ENCODE results near the gene ACTL7A.

Gene ACTL7A

DNA sequence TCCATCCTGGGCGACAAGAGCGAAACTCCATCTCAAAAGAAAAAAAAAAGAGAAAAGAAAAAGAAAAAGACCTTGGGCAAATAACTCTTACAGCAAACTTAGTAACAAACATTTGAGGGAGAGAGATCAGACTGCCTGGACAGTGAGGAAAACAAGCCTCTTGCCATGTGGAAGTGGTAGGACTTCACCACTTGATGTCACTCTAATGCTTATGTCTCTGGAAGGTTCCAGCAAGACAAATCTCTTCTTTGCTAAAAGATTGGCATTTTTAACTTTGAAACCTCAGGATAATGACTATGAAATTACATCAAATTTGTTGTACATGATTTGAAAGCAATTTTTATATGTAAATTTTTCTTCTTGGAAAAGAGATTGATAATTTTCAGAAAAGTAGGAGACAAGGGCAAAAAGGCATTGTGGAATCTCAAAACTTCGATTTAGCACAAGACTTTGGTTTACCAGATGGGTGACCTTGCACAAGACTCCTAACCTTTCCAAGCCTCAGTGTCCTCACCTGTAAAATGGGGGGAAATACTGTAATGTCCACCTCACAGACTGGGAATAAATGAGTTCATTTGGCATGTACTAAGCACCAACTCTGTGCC lies 11.7 kb upstream of the ACTL7A start:
- ATAC-seq (no peak), DNase-seq (no peak)

DNA sequence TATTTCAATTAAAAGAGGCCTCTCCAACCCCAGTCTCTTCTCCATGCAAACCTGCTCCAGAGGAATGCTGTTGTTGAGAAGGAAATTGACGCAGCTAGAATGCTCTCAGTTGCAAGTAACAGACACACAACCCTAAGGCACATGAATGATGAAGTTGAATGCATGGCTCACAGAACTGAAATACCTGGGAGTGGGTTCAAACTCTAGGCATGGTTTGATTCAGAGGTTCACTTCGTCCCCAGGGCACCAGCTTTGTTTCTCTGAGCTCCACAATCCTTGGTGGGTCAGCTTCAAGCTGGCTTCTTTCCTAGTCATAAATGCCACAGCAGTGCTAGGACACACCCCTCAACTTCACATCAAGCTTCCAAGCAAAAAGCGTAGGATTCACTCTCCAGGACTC lies 10.9 kb upstream of the ACTL7A start:
- no peak for DNase-seq
- ATAC-seq: no peak

GRCh38 chr9:108852079-108852478 lies 10.0 kb upstream of the ACTL7A start:
- DNase-seq: no peak
- no peak for ATAC-seq

DNA sequence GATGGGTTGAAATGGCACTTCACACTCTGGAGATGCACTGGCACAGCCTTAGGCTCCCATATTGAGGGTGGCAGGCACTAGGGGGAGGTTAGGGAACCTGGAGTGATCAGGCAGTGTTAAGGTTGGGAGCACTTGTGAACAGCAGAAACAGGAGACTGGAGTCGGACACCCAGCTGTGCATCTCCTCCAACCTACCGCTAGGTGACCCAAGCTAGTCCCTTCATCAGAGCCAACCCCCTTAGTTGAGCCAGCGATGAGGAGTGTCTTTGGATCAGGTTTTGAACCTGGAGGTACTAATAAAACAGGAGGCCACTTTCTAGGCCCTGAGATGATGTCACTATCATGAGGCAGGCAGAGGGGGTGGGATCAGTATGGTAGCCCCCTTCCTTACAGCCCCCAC lies 8.0 kb upstream of the ACTL7A start:
- ATAC-seq (no peak), DNase-seq (no peak)

DNA sequence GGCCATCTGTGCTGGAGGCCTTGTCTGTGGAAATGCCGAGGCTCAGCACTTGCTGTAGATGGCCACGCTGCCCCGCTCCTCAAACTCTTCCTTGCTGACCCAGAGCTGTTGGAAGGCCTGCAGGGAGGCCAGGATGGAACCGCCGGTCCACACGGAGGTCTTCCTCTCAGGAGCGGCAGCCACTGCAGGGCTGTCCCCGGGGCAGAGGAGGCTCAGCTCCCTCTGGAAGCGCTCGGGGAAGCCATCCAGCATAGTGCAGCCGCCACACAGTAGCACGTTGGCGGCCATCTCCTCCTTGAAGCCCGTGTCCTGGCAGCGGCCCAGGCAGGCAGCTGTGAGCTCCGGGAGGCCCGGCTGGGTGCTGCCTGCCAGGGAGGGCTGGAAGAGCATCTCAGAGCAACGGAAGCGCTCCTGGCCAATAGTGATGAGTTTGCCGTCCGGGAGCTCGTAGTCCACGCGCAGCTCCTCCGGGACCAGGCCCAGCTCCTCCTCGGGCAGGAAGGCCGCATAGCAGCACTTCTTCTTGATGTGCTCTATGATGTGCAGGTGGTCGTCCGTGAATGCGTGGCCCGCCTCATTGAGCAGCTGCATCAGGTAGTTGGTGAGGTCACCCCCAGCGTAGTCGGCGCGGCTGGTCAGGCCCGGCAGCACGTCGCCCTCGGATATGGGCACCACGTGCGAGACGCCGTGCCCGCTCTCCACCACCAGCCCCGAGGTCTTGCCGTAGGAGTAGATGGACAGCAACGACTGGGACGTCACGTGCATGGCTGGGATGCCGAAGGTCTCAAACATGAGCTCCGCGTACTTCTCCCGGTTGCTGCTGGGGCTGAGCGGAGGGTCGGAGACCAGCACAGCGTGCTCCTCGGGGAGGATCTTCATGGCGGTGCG lies 7.2 kb upstream of the ACTL7A start:
- ATAC-seq (no peak), DNase-seq (no peak)

DNA sequence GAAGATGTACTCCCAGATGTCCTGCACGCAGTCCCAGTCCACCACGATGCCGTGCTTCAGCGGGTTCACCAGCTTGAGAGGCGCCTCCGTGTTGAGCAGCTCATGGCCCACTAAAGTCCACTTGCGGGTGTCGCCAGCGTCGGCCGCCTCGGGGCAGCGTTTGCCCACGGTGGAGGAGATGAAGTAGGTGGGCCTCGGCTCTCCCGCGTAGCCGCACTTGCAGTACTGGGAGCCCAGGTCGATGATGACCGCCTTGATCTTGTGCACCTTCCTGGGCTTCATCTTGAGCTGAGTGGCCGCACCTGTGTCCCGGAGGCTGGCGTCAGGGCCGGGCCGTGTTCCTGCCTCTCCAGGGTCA lies 6.6 kb upstream of the ACTL7A start:
- ATAC-seq: no peak
- no peak for DNase-seq

GRCh38 chr9:108855888-108856287 lies 6.2 kb upstream of the ACTL7A start, which contains the start of gene ACTL7B:
TSS of gene ACTL7B (minus strand) at chr9:108855986. CDS start at chr9:108855930, 56 bp downstream.
- DNase-seq (no peak), ATAC-seq (no peak)

GRCh38 chr9:108857572-108857971 lies 4.5 kb upstream of the ACTL7A start:
- ATAC-seq (no peak), DNase-seq (no peak)

- no peak for DNase-seq
- peak; percentile 65 for ATAC-seq
These were observed 2.5 kb upstream of the ACTL7A start for GRCh38 chr9:108859459-108860114.

GRCh38 chr9:108860354-108860753 lies 1.7 kb upstream of the ACTL7A start:
- DNase-seq: no peak
- ATAC-seq: no peak

DNA sequence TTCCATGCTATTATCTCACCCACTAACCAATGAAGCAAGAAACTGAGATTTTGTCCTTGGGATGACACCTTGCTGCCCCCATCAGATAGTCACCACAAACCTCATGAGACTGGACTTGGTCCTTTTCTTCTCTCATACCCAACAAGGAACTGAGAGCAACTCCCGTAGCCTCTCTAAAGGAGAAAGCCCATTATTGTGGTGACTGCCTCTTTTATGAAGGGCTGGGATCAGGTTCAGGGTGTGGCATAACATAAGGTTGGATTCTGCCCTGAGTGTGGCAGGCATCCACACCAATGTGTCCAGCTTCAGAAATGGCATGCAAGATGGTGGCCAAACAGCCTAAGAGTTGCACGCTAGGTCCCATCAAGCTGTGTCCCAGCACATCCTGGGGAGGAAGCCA lies 1.3 kb upstream of the ACTL7A start:
- ATAC-seq (no peak), DNase-seq (no peak)

DNA sequence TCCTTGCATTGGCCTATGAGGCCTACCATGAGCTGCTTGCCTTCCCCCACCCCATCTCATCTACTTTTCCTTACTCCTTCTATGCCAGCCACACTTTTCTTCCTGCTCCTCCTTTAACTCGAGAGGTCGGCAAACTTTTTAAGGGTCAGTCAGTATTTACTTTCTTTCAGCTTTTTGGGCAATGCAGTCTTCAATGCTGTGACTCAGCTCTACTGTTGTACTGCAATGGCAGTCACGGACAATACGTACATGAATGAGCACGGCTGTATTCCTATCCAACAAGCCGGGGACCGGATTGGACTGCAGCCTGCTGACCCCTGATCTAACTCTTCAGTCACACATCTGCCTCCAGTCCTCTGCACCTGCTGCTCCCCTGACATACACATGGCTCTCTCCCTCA lies 602 bp upstream of the ACTL7A start:
- DNase-seq (no peak), ATAC-seq (no peak)

GRCh38 chr9:108863891-108864290 lies 1.8 kb downstream of the ACTL7A start:
- ATAC-seq (no peak), DNase-seq (no peak)

- DNase-seq (no peak), ATAC-seq (no peak)
These were observed 2.4 kb downstream of the ACTL7A start for GRCh38 chr9:108864446-108864845.

DNA sequence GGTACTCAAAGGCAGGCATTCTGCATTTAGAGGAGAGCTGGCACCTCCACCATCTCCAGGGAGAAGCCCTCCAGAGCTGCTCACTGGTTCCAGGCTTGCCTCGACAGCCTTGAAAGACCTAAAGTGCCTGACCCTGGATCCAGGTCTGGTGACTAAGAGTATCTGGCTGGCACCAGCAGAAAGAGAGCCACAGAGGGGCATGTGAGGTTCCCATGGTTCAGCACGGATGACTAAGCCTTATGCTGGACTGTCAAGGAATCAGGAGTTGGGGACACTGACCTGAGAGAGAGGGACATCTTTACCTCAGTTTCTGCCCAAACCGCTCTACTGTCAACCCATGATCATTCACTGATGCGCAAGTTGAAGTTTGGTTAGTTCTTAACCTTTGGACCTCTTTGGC lies 3.0 kb downstream of the ACTL7A start:
- DNase-seq (no peak), ATAC-seq (no peak)

- ATAC-seq (no peak), DNase-seq (no peak)
These were observed 3.9 kb downstream of the ACTL7A start for GRCh38 chr9:108866001-108866420.

DNA sequence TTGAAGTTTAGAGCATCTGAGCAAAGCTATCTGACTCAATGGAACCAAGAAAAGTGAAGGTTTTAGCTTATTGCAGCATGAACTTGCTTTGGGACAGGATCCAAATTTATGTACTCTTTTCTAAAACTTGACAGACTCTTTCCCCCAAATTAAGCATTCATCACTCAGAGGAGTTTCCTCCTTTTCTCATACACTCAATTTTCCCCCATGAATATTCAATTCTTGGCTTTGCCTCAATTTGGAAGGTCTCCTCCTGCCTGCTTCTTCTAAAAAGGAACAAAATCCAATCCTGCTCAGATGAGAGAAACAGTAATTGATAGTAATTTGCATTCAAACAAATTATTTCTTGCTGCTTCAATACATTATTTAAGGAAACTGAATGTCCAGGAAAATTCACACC lies 5.0 kb downstream of the ACTL7A start:
- DNase-seq: no peak
- ATAC-seq: no peak

DNA sequence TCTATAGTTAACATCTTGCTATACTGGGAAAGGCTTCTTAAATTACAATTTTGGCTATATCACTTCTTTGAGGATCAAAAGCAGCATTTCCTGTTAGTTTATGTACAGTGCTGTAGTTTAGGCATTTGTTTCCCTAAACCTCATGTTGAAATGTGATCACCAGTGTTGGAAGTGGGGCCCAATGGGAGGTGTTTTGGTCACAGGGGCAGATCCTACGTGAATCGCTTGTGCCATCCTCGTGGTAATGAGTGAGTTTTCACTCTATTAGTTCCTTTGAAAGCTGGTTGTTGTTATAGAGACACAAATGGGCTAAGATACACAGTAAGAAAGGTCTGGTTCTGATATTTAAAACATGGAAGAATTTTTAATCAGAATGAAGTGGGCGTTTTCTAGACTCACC lies 5.8 kb downstream of the ACTL7A start:
- DNase-seq: no peak
- no peak for ATAC-seq

DNA sequence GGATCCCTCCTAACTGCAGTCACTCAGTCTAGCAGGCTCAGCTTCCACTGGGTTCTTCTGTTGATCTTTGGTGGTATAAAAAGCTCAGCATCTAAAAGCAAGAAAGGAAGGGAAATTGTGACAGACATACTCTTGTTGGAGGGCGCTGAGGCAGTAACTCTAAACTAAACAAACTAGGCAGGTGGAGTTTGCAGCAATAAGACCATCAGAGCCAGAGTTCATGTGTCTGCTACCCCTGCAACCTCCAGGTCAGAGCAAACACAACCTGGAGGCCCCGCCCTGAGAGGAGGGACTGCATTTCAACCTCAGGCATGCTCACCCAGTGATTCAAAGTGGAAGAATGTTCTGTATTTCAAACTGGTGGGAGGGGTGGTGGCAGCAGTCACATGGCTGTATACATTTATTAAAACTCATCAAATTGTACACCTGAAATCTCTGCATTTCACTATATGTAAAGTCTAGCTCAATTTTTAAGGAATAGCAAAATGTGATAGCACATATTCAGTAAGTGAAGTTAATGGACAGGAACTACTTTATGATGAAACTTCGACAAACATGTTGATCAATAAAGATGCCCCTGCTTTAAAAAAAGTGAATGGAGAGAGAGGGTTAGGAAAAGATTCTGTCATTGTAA lies 7.1 kb downstream of the ACTL7A start:
- DNase-seq (no peak), ATAC-seq (no peak)

DNA sequence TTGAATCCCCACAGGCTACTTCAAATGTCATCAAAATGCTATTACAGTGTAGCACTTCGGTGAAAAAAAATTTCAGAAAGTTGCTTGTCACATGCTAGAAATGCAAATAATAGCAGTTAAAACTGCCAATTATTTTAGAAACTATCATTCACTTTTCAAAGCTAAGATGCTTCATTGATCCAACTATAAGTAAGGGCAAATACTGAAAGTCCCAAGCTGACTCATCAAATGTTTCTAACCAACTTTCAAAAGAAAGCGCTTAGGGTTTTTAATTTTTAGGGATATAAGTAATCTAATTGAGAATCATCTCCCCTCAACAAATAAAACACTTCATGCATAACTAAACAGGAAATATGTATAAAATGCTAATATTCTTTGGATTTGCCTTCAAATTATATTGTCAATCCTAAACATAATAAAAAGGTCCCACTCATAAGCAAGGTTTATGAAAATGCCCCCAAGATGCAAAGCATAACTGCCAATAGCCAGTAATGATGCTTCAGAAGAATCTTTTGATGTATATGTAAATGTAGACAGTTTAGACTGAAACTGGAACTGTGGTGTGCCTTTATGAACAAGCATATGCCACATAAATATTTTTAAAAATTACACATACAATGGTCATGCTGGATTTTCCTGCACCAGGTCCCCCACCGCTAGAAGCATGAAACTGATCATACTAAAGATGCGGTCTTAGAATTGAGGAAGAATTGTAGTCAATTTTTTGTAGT lies 12.2 kb downstream of the ACTL7A start:
- DNase-seq (no peak), ATAC-seq (no peak)

DNA sequence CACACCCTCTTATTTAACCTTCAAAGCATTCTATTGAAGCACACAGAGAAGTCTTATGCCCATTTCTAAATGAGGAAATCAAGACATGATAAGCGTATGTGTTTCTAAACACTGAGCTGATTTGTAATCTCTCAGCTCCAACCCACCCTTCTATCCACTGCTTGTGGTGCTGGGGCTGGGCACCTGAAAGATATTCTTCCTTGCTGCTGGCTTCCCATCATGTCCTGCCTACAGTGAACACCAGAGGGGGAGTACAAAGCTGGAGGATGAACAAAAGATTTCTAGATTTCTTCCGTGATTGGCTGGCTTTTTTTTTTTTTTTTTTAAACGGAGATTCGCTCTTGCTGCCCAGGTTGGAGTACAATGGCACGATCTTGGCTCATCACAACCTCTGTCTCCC lies 14.4 kb downstream of the ACTL7A start:
- ATAC-seq (no peak), DNase-seq (no peak)

DNA sequence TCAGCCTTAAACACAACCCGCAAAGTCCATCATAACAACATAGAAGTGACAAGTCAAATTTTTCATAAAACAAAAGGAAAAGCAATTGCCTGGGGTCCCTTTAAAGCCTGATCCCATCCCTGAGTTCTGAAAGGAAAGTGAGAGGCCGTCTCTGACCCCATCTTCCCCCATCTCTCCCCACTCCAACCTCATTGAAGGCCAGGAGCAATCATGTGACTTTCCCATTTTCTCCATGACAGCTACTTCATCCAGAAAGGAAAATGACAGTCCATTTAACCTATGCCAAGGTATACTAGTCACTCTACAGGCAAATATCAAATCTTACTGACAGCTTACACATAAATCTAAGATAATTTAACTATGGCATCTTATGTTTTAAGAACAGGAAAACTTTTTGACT lies 15.5 kb downstream of the ACTL7A start:
- DNase-seq (no peak), ATAC-seq (no peak)

All from stimulated activated naive CD8-positive, alpha-beta T cell treated with anti-CD3 and anti-CD28 coated beads, Interleukin-15, Interleukin-2, amounts not matched to agents 100 U/mL and 50 U/mL, for 24 hours (primary cell).